ENCODE measurements around the gene NRSN1. TPM values are rescaled to one million over a fixed set of nuclear protein-coding genes. Genes with fewer than 3 reads are reported as not detected.
A peak's percentile ranks its signal among the peaks of the same experiment; 100 is the strongest.
"Not testable (repeated sequence)": the region's sequence is repeated elsewhere in the genome, so short reads cannot be mapped to it uniquely, and the experiment has no call there.

Gene NRSN1
- total and polyA plus RNA-seq, 2 of the 13 experiments (the other 11 are each of a cell fraction or from before 2014, with no cell fraction given) = not detected

GRCh38 chr6:24142733-24143132 lies 16.7 kb downstream of the NRSN1 start:
- 97% methylated on average over 8 of the region's 8 CpGs for WGBS (ENCODE audit: low lambda C conversion rate)
- H3K4me1 ChIP-seq (ENCODE audit: insufficient read depth, low read length) = peaks cover 36% of the 10 kb centered on the region

GRCh38 chr6:24145690-24146131 lies 19.7 kb downstream of the NRSN1 start:
- H3K4me3 ChIP-seq (replicated peaks in 1 of 3; ENCODE audit: insufficient read depth in 1 of 3, low read depth in 2 of 3, low read length in 3 of 3) = peak overlapping the region in 1 of 3 experiments; percentile 19; a peak in 1 of 6 replicates
- H3K4me1 ChIP-seq (ENCODE audit: insufficient read depth, low read length) = peaks cover 55% of the 10 kb centered on the region
- ChIA-PET POLR2A (interaction anchor here (1.0 to 1.5 kb wide), 3 partner anchors 19 to 59 kb away, joined by 3 to 4 read pairs (median 3); no protein-coding TSS in a partner anchor), CTCF (ENCODE audit: low intra/inter-chr PET ratio, low total read pairs) (no interaction called here)
- no peaks in the 10 kb centered on the region for H3K36me3 ChIP-seq (replicated peaks in 1 of 2; ENCODE audit: control insufficient read depth in 1 of 2, insufficient read depth in 2 of 2, low read length in 2 of 2)
- ATAC-seq (peak; percentile 61), DNase-seq (ENCODE audit: low spot score) (peak; percentile 96), FAIRE-seq (peak; percentile 91)
- no peaks in the 10 kb centered on the region for H3K9me3 ChIP-seq (ENCODE audit: low read length)
- 10% methylated on average over 9 of the region's 9 CpGs for WGBS (ENCODE audit: low lambda C conversion rate)
- H2AFZ ChIP-seq (ENCODE audit: low read length) = no peak overlapping the region
- no peaks in the 10 kb centered on the region for H3K27me3 ChIP-seq (ENCODE audit: control insufficient read depth in 1 of 2, insufficient read depth in 2 of 2, low read length in 2 of 2)
- BruUV-seq (replicated peaks) = no TSS peak
- intact Hi-C loops (cut with micrococcal nuclease; ENCODE audit: unreplicated experiment) = loop anchor here (5.0 to 10.0 kb wide), 3 partner anchors 83 to 239 kb away; no protein-coding TSS in a partner anchor
- no peaks in the 10 kb centered on the region for H3K79me2 ChIP-seq (ENCODE audit: insufficient read depth, low read length)
- peak overlapping the region; percentile 70 for H3K27ac ChIP-seq (ENCODE audit: extremely low read length, insufficient read depth, low read length)
- in situ Hi-C loops (cut with HindIII; ENCODE audit: extremely low pct_ligation_motif_present, low pct_unique_long_range_greater_than_20kb) = no loop called here
- H3K9ac ChIP-seq (ENCODE audit: insufficient read depth, low read depth, low read length) = 0 out of 2 replicates have a peak overlapping the region, but pooled peaks have one; percentile 28
- H3K4me2 ChIP-seq (ENCODE audit: low read depth, low read length) = peak overlapping the region; percentile 73
- H4K20me1 ChIP-seq (ENCODE audit: insufficient read depth, low read length) = no peaks in the 10 kb centered on the region
- TF ChIP-seq THAP11 (CRISPR knock-in tag; IDR thresholded peaks at IDR 0.05) = 0 out of 2 replicates have a peak, but pooled peaks have one; percentile 20
- no peak for TF ChIP-seq E2F1 (CRISPR knock-in tag; IDR thresholded peaks at IDR 0.05)
- TF ChIP-seq ZNF101 (CRISPR knock-in tag; IDR thresholded peaks at IDR 0.05; ENCODE audit: borderline replicate concordance, low read depth) = no peak
- no peak for TF ChIP-seq TOPORS (CRISPR knock-in tag; IDR thresholded peaks at IDR 0.05)
- TF ChIP-seq EEA1 (CRISPR knock-in tag; IDR thresholded peaks at IDR 0.05; ENCODE audit: borderline replicate concordance) = no peak
- peak; percentile 85; the same call in 1 of the 2 replicates for TF ChIP-seq IKZF5 (CRISPR knock-in tag; IDR thresholded peaks at IDR 0.05)
- TF ChIP-seq ZFYVE20 (CRISPR knock-in tag; IDR thresholded peaks at IDR 0.05; ENCODE audit: borderline replicate concordance, low read depth) = no peak
- no peak for TF ChIP-seq ZNF652 (CRISPR knock-in tag; IDR thresholded peaks at IDR 0.05; ENCODE audit: borderline replicate concordance, low read depth)
- no peak for TF ChIP-seq ZNF781 (CRISPR knock-in tag; IDR thresholded peaks at IDR 0.05; ENCODE audit: borderline replicate concordance, not compliant biosample characterization)
- no peak for TF ChIP-seq PCBP1 (IDR thresholded peaks at IDR 0.05; ENCODE audit: borderline replicate concordance, low read depth, low read length)
- TF ChIP-seq NFE2L1 (CRISPR knock-in tag; IDR thresholded peaks at IDR 0.05; ENCODE audit: borderline replicate concordance) = no peak
- 0 out of 2 replicates have a peak, but pooled peaks have one; percentile 35 for TF ChIP-seq SMAD3 (CRISPR knock-in tag; IDR thresholded peaks at IDR 0.05)
- TF ChIP-seq MTERF4 (CRISPR knock-in tag; IDR thresholded peaks at IDR 0.05) = no peak

More at GRCh38 chr6:24142733-24143132, 16.7 kb downstream of the NRSN1 start:
- H2AFZ ChIP-seq (ENCODE audit: low read length); POLR2A ChIA-PET; BruUV-seq (replicated peaks); H3K79me2 ChIP-seq (ENCODE audit: insufficient read depth, low read length); H3K36me3 ChIP-seq (replicated peaks in 1 of 2; ENCODE audit: control insufficient read depth in 1 of 2, insufficient read depth in 2 of 2, low read length in 2 of 2); ATAC-seq; H3K4me2 ChIP-seq (ENCODE audit: low read depth, low read length); DNase-seq (ENCODE audit: low spot score); H3K27ac ChIP-seq (ENCODE audit: extremely low read length, insufficient read depth, low read length); H3K4me3 ChIP-seq (replicated peaks in 1 of 3; ENCODE audit: insufficient read depth in 1 of 3, low read depth in 2 of 3, low read length in 3 of 3); in situ Hi-C loops (cut with HindIII; ENCODE audit: extremely low pct_ligation_motif_present, low pct_unique_long_range_greater_than_20kb); H3K9ac ChIP-seq (ENCODE audit: insufficient read depth, low read depth, low read length); FAIRE-seq; CTCF ChIA-PET (ENCODE audit: low intra/inter-chr PET ratio, low total read pairs); H3K9me3 ChIP-seq (ENCODE audit: low read length); H3K27me3 ChIP-seq (ENCODE audit: control insufficient read depth in 1 of 2, insufficient read depth in 2 of 2, low read length in 2 of 2); H4K20me1 ChIP-seq (ENCODE audit: insufficient read depth, low read length): not testable (repeated sequence)
- TF ChIP-seq MAFK (conservative IDR thresholded peaks at IDR 0.05 in 1 of 2, IDR thresholded peaks at IDR 0.05 in 1 of 2; ENCODE audit: low read length in 2 of 2) (0 out of 4 replicates have a peak, but pooled peaks of 1 of the 2 experiments have one; percentile 0), NFYC (CRISPR knock-in tag; IDR thresholded peaks at IDR 0.05) (peak; percentile 20; the same call in 1 of the 2 replicates), NFYB (CRISPR knock-in tag; IDR thresholded peaks at IDR 0.05) (peak; percentile 59)
- intact Hi-C loops (cut with micrococcal nuclease; ENCODE audit: unreplicated experiment) = loop anchor here (10.0 kb wide), 1 partner anchor 242 kb away; no protein-coding TSS in a partner anchor
